ENCODE data around the gene ATP2A1. TPM values are rescaled to one million over a fixed set of nuclear protein-coding genes. Genes with fewer than 3 reads are reported as not detected.

Gene ATP2A1
- total and polyA plus RNA-seq, 2 of the 13 experiments (the other 11 are each of a cell fraction or from before 2014, with no cell fraction given), result 3.2 to 12.5 TPM

DNA sequence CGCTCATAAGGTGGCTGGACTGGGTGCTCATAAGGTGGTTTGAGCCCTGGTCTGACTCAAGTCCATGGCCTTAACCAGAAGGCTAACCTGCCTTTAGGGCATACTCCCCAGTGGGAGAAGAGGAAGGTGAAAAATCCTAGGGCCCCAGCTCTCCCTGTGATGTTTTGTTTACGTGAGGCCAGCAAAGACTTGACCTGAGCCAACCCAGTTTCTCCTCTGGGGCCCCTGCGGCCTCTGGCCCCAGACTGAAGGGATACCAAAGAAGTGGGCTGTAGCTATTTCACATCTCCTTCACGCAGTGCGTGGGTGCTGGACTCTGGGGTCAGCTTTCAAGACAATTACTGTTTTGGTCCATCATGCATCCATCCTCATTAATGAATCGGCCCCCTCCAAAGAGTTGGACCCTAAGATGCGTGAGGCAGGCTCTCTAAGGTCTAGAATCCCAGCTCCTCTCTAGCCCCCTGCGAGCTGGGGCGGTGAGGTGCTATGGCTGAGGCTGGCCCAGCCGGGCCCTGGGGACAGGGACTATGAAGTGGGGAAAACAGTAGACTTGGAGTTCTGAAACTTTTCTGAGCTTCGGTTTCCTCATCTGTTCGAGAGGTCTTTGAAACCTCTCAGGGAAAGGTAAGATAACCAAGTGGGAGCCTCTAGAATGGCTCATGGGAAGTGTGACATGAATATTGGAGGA lies 13.1 kb upstream of the ATP2A1 start (continued):
- TF ChIP-seq KDM4B (CRISPR knock-in tag; IDR thresholded peaks at IDR 0.05) (no peak), ARID2 (CRISPR knock-in tag; IDR thresholded peaks at IDR 0.05; ENCODE audit: borderline replicate concordance) (no peak), ZC3H4 (CRISPR knock-in tag; IDR thresholded peaks at IDR 0.05; ENCODE audit: borderline replicate concordance) (no peak), SMAD9 (CRISPR knock-in tag; IDR thresholded peaks at IDR 0.05) (no peak), ZNF746 (CRISPR knock-in tag; IDR thresholded peaks at IDR 0.05) (no peak), RBM22 (optimal IDR thresholded peaks at IDR 0.05; ENCODE audit: low read length) (no peak), ZNF841 (CRISPR knock-in tag; IDR thresholded peaks at IDR 0.05; ENCODE audit: borderline replicate concordance) (no peak), NR2F1 (CRISPR knock-in tag; IDR thresholded peaks at IDR 0.05) (no peak), ATF7-NPFF (CRISPR knock-in tag; IDR thresholded peaks at IDR 0.05; ENCODE audit: low read depth) (no peak), BRD4 (CRISPR knock-in tag; IDR thresholded peaks at IDR 0.05) (no peak), ZNF891 (CRISPR knock-in tag; IDR thresholded peaks at IDR 0.05) (peak; percentile 8; the same call in 1 of the 2 replicates), POLR2A (IDR thresholded peaks at IDR 0.05; ENCODE audit: insufficient read depth in 1 of 2, low read depth in 2 of 2, low read length in 2 of 2) (0 out of 4 replicates have a peak, but pooled peaks of 1 of the 2 experiments have one; percentile 35), ZNF383 (CRISPR knock-in tag; IDR thresholded peaks at IDR 0.05; ENCODE audit: borderline replicate concordance) (no peak), ZFP36L1 (CRISPR knock-in tag; IDR thresholded peaks at IDR 0.05) (no peak), SIX4 (CRISPR knock-in tag; IDR thresholded peaks at IDR 0.05) (no peak)
- TF ChIP-seq, protein P1, sequence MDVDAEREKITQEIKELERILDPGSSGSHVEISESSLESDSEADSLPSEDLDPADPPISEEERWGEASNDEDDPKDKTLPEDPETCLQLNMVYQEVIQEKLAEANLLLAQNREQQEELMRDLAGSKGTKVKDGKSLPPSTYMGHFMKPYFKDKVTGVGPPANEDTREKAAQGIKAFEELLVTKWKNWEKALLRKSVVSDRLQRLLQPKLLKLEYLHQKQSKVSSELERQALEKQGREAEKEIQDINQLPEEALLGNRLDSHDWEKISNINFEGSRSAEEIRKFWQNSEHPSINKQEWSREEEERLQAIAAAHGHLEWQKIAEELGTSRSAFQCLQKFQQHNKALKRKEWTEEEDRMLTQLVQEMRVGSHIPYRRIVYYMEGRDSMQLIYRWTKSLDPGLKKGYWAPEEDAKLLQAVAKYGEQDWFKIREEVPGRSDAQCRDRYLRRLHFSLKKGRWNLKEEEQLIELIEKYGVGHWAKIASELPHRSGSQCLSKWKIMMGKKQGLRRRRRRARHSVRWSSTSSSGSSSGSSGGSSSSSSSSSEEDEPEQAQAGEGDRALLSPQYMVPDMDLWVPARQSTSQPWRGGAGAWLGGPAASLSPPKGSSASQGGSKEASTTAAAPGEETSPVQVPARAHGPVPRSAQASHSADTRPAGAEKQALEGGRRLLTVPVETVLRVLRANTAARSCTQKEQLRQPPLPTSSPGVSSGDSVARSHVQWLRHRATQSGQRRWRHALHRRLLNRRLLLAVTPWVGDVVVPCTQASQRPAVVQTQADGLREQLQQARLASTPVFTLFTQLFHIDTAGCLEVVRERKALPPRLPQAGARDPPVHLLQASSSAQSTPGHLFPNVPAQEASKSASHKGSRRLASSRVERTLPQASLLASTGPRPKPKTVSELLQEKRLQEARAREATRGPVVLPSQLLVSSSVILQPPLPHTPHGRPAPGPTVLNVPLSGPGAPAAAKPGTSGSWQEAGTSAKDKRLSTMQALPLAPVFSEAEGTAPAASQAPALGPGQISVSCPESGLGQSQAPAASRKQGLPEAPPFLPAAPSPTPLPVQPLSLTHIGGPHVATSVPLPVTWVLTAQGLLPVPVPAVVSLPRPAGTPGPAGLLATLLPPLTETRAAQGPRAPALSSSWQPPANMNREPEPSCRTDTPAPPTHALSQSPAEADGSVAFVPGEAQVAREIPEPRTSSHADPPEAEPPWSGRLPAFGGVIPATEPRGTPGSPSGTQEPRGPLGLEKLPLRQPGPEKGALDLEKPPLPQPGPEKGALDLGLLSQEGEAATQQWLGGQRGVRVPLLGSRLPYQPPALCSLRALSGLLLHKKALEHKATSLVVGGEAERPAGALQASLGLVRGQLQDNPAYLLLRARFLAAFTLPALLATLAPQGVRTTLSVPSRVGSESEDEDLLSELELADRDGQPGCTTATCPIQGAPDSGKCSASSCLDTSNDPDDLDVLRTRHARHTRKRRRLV (CRISPR knock-in tag; IDR thresholded peaks at IDR 0.05), result no peak
- TF ChIP-seq, protein P2, sequence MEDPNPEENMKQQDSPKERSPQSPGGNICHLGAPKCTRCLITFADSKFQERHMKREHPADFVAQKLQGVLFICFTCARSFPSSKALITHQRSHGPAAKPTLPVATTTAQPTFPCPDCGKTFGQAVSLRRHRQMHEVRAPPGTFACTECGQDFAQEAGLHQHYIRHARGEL (CRISPR knock-in tag; IDR thresholded peaks at IDR 0.05), result no peak
- TF ChIP-seq, protein P3, sequence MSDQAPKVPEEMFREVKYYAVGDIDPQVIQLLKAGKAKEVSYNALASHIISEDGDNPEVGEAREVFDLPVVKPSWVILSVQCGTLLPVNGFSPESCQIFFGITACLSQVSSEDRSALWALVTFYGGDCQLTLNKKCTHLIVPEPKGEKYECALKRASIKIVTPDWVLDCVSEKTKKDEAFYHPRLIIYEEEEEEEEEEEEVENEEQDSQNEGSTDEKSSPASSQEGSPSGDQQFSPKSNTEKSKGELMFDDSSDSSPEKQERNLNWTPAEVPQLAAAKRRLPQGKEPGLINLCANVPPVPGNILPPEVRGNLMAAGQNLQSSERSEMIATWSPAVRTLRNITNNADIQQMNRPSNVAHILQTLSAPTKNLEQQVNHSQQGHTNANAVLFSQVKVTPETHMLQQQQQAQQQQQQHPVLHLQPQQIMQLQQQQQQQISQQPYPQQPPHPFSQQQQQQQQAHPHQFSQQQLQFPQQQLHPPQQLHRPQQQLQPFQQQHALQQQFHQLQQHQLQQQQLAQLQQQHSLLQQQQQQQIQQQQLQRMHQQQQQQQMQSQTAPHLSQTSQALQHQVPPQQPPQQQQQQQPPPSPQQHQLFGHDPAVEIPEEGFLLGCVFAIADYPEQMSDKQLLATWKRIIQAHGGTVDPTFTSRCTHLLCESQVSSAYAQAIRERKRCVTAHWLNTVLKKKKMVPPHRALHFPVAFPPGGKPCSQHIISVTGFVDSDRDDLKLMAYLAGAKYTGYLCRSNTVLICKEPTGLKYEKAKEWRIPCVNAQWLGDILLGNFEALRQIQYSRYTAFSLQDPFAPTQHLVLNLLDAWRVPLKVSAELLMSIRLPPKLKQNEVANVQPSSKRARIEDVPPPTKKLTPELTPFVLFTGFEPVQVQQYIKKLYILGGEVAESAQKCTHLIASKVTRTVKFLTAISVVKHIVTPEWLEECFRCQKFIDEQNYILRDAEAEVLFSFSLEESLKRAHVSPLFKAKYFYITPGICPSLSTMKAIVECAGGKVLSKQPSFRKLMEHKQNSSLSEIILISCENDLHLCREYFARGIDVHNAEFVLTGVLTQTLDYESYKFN (CRISPR knock-in tag; conservative IDR thresholded peaks at IDR 0.05), result peak; percentile 25
- TF ChIP-seq, protein P4, sequence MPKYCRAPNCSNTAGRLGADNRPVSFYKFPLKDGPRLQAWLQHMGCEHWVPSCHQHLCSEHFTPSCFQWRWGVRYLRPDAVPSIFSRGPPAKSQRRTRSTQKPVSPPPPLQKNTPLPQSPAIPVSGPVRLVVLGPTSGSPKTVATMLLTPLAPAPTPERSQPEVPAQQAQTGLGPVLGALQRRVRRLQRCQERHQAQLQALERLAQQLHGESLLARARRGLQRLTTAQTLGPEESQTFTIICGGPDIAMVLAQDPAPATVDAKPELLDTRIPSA (CRISPR knock-in tag; IDR thresholded peaks at IDR 0.05; ENCODE audit: borderline replicate concordance), result no peak

All from HepG2 (cell line).